Neural cell (in vitro differentiated cells): ENCODE measurements around the gene GPR65. TPM values are rescaled to one million over a fixed set of nuclear protein-coding genes. Genes with fewer than 3 reads are reported as not detected.

Source experiments
- H2AFZ ChIP-seq: fragments of 200-600, 300-800 bp; sonication (generic), shearing (Covaris generic); 2 replicates; pipeline ENCODE4 v1.6.0; 2014; ENCODE audit warnings: low read depth, mild to moderate bottlenecking, antibody characterized with exemption, low read length, moderate library complexity
- H3F3A ChIP-seq: fragments of 200-600 bp; shearing (Covaris generic); 2 replicates; pipeline ENCODE4 v1.6.1; 2016; ENCODE audit warnings: mild to moderate bottlenecking, moderate library complexity, mixed read lengths, antibody characterized with exemption, low read length; ENCODE audit not compliant: insufficient read depth, poor library complexity, severe bottlenecking
- H3K27ac ChIP-seq: fragments of 200-600, 300-800 bp; sonication (generic), shearing (Covaris generic); 2 replicates; pipeline ENCODE4 v1.5.1; 2014; ENCODE audit warnings: mild to moderate bottlenecking, low read length, moderate library complexity
- H3K27me3 ChIP-seq: fragments of 300-800, 200-600 bp; sonication (generic), shearing (Covaris generic); 2 replicates; pipeline ENCODE4 v1.6.0; 2014; ENCODE audit warnings: mild to moderate bottlenecking, low read depth, low read length, moderate library complexity; ENCODE audit not compliant: insufficient read depth
- H3K36me3 ChIP-seq: fragments of 300-800, 200-600 bp; sonication (generic), shearing (Covaris generic); 2 replicates; pipeline ENCODE4 v1.5.1; 2014; ENCODE audit warnings: mild to moderate bottlenecking, antibody characterized with exemption, low read length, moderate library complexity; ENCODE audit not compliant: insufficient read depth
- H3K4me2 ChIP-seq: fragments of 300-800, 200-600 bp; sonication (generic), shearing (Covaris generic); 2 replicates; pipeline ENCODE4 v1.6.0; 2014; ENCODE audit warnings: mild to moderate bottlenecking, low read length
- H3K4me3 ChIP-seq: fragments of 300-800, 200-600 bp; sonication (generic), shearing (Covaris generic); 2 replicates; pipeline ENCODE4 v1.5.1; 2014; ENCODE audit warnings: mild to moderate bottlenecking, low read length, moderate library complexity
- H3K79me2 ChIP-seq: fragments of 200-600 bp; shearing (Covaris generic); replicated peaks from 2 replicates; pipeline ENCODE4 v1.6.0; 2014; ENCODE audit warnings: mild to moderate bottlenecking, low read length, moderate library complexity; ENCODE audit not compliant: insufficient read depth
- H3K9ac ChIP-seq: fragments of 300-800, 200-600 bp; sonication (generic), shearing (Covaris generic); 2 replicates; pipeline ENCODE4 v1.6.1; 2016; ENCODE audit warnings: mild to moderate bottlenecking, low read length, mixed read lengths
- H3K9me2 ChIP-seq: fragments of 200-600 bp; shearing (Covaris generic); 2 replicates; pipeline ENCODE4 v1.6.1; 2016; ENCODE audit warnings: mild to moderate bottlenecking, low read length, mixed read lengths; ENCODE audit not compliant: insufficient read depth
- H3K9me3 ChIP-seq: fragments of 200-600, 300-800 bp; sonication (generic), shearing (Covaris generic); 2 replicates; pipeline ENCODE4 v1.6.1; 2016; ENCODE audit warnings: mild to moderate bottlenecking, mixed run types, low read length, moderate library complexity, mixed read lengths
- H4K20me1 ChIP-seq: fragments of 200-600 bp; shearing (Covaris generic); 2 replicates; pipeline ENCODE4 v1.6.1; 2016; ENCODE audit warnings: mild to moderate bottlenecking, mixed run types; ENCODE audit not compliant: insufficient read depth
- EP300 ChIP-seq: fragments of 450-650 bp; conservative IDR thresholded peaks from 2 replicates; pipeline ENCODE4 v1.6.1; 2014; ENCODE audit warnings: antibody characterized with exemption, mild to moderate bottlenecking, moderate library complexity; ENCODE audit not compliant: poor library complexity, severe bottlenecking
- EZH2 ChIP-seq: fragments of 200-600, 300-800 bp; shearing (Covaris generic), sonication (generic); IDR thresholded peaks from 2 replicates; pipeline ENCODE4 v1.6.1; 2014; ENCODE audit warnings: antibody characterized with exemption, low read length, borderline replicate concordance, mild to moderate bottlenecking; ENCODE audit not compliant: insufficient read depth, poor library complexity, severe bottlenecking
- MXI1 ChIP-seq: fragments of 450-650 bp; conservative IDR thresholded peaks from 2 replicates; pipeline ENCODE4 v1.6.1; 2014; ENCODE audit warnings: antibody characterized with exemption, mild to moderate bottlenecking; ENCODE audit not compliant: poor library complexity, severe bottlenecking
- POLR2AphosphoS5 ChIP-seq: IDR thresholded peaks from 2 replicates; pipeline ENCODE4 v1.6.1; 2012
- RAD21 ChIP-seq: fragments of 450-650 bp; conservative IDR thresholded peaks from 2 replicates; pipeline ENCODE4 v1.6.1; 2014; ENCODE audit warnings: antibody characterized with exemption, mild to moderate bottlenecking, moderate library complexity
- REST ChIP-seq: IDR thresholded peaks from 2 replicates; pipeline ENCODE4 v1.6.1; 2012; ENCODE audit warnings: borderline replicate concordance
- SMC3 ChIP-seq: fragments of 450-650 bp; conservative IDR thresholded peaks from 2 replicates; pipeline ENCODE4 v1.6.1; 2014; ENCODE audit warnings: antibody characterized with exemption, mild to moderate bottlenecking, moderate library complexity; ENCODE audit not compliant: poor library complexity
- TAF1 ChIP-seq: IDR thresholded peaks from 2 replicates; pipeline ENCODE4 v1.6.1; 2012; ENCODE audit warnings: low read depth
- polyA plus RNA-seq: library from polyadenylated mRNA; depleted of rRNA; stranded (reverse); fragments of >200 nt; gene quantifications from 2 replicates; pipeline ENCODE4 v1.2.3, GENCODE V29; 2014
- TF ChIP-seq, protein P1 (sequence below): fragments of 450-650 bp; IDR thresholded peaks from 2 replicates; pipeline ENCODE4 v1.5.1; 2014; ENCODE audit warnings: antibody characterized with exemption, mild to moderate bottlenecking, moderate library complexity; ENCODE audit not compliant: poor library complexity, severe bottlenecking

The GPR65 gene
- polyA plus RNA-seq, 1 donor from 2014 or later: not detected

GRCh38 chr14:88044444-88044758 lies 39.5 kb downstream of the GPR65 start:
- Histone ChIP-seq H3F3A (no peaks in the 10 kb centered on the region), H3K27me3 (no peaks in the 10 kb centered on the region)

GRCh38 chr14:88044776-88045446 lies 40.0 kb downstream of the GPR65 start:
- Histone ChIP-seq H3F3A (no peaks in the 10 kb centered on the region), H4K20me1 (no peaks in the 10 kb centered on the region), H3K4me3 (no peak overlapping the region), H3K36me3 (no peaks in the 10 kb centered on the region), H3K27ac (no peak overlapping the region), H2AFZ (no peak overlapping the region), H3K79me2 (no peaks in the 10 kb centered on the region), H3K9ac (no peak overlapping the region), H3K9me3 (no peaks in the 10 kb centered on the region), H3K9me2 (no peaks in the 10 kb centered on the region), H3K27me3 (no peaks in the 10 kb centered on the region), H3K4me2 (no peak overlapping the region)
- TF ChIP-seq TAF1 (no peak), EZH2 (no peak), SMC3 (no peak), POLR2AphosphoS5 (no peak), REST (no peak), MXI1 (no peak), RAD21 (no peak)
- TF ChIP-seq, protein P1, sequence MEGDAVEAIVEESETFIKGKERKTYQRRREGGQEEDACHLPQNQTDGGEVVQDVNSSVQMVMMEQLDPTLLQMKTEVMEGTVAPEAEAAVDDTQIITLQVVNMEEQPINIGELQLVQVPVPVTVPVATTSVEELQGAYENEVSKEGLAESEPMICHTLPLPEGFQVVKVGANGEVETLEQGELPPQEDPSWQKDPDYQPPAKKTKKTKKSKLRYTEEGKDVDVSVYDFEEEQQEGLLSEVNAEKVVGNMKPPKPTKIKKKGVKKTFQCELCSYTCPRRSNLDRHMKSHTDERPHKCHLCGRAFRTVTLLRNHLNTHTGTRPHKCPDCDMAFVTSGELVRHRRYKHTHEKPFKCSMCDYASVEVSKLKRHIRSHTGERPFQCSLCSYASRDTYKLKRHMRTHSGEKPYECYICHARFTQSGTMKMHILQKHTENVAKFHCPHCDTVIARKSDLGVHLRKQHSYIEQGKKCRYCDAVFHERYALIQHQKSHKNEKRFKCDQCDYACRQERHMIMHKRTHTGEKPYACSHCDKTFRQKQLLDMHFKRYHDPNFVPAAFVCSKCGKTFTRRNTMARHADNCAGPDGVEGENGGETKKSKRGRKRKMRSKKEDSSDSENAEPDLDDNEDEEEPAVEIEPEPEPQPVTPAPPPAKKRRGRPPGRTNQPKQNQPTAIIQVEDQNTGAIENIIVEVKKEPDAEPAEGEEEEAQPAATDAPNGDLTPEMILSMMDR: no peak

More at GRCh38 chr14:88044444-88044758, 39.5 kb downstream of the GPR65 start:
- Histone ChIP-seq H3K9ac (no peak overlapping the region), H3K36me3 (no peaks in the 10 kb centered on the region), H3K4me2 (no peak overlapping the region), H3K9me3 (no peaks in the 10 kb centered on the region), H3K79me2 (no peaks in the 10 kb centered on the region), H3K9me2 (no peaks in the 10 kb centered on the region), H2AFZ (no peak overlapping the region), H3K4me3 (no peak overlapping the region), H4K20me1 (no peaks in the 10 kb centered on the region), H3K27ac (no peak overlapping the region)
- TF ChIP-seq MXI1 (no peak), SMC3 (no peak), TAF1 (no peak), RAD21 (no peak), EP300 (no peak), REST (no peak), POLR2AphosphoS5 (no peak)
- TF ChIP-seq, protein P1: no peak
